Esophagus muscularis mucosa (tissue), 3 donors: ENCODE data around the gene ANP32B.

ENCODE experiments used
- POLR2A ChIP-seq: fragments of 450-650 bp; IDR thresholded peaks from one replicate; pipeline ENCODE4 v1.6.1; 2017; ENCODE audit warnings: antibody characterized with exemption, moderate library complexity, mild to moderate bottlenecking, low read depth
- TF ChIP-seq, protein P1 (sequence below), 3 experiments: fragments of 200-600 bp in 2 of 3; fragments of 450-650 bp in 1 of 3; sonication (generic) in 2 of 3; IDR thresholded peaks; one replicate each; pipeline ENCODE4 v1.5.1; 2017 to 2019; ENCODE audit warnings: antibody characterized with exemption in 3 of 3, mild to moderate bottlenecking in 2 of 3, moderate library complexity in 1 of 3

DNA sequence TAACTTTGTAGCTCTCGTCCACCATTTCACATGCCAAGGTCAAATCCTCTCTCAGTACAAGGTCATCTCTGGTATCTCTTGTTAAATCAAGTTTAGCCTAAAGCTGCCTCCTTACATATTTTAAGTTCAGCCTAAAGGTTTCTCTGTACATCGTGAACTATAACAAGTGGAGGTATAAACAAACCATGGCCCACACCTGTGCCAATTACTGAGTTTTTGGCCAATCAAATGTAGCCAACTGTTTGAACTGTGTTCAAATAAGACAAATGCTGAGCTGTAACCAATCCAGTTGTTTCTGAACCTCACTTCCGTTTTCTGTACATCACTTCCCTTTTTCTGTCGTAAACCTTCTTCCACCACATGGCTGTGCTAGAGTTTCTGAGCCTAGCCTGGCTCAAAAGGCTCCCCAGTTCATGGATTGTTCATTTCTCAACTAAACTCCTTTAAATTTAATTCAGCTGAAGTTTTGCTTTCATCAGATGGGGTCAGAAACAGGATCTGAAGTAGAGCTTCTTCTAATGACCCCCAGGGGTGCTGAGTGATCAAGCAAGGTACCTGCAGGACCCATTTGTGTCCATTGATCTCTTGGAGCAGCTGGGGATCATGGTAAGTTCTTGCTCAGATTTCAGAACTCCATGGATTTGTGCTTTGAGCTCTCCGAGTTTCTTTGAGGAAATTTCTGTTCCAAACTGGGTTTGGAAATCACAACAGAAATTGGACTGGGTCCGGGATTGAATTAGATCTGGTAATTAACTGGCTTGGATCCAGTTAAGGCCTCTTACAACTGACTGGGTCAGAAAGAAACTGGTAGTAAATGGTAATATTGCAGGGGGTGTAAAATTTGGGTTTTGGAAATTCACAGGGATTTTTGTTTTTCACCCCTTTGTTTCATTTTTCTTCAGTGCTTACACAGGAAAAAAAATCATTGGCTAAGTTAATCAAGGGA, 62.4 kb downstream of the ANP32B start:
- no peak for TF ChIP-seq POLR2A
- TF ChIP-seq, protein P1, sequence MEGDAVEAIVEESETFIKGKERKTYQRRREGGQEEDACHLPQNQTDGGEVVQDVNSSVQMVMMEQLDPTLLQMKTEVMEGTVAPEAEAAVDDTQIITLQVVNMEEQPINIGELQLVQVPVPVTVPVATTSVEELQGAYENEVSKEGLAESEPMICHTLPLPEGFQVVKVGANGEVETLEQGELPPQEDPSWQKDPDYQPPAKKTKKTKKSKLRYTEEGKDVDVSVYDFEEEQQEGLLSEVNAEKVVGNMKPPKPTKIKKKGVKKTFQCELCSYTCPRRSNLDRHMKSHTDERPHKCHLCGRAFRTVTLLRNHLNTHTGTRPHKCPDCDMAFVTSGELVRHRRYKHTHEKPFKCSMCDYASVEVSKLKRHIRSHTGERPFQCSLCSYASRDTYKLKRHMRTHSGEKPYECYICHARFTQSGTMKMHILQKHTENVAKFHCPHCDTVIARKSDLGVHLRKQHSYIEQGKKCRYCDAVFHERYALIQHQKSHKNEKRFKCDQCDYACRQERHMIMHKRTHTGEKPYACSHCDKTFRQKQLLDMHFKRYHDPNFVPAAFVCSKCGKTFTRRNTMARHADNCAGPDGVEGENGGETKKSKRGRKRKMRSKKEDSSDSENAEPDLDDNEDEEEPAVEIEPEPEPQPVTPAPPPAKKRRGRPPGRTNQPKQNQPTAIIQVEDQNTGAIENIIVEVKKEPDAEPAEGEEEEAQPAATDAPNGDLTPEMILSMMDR (IDR thresholded peaks at IDR 0.05) = no peak
